ENCODE measurements around the gene WLS.

WLS gene

DNA sequence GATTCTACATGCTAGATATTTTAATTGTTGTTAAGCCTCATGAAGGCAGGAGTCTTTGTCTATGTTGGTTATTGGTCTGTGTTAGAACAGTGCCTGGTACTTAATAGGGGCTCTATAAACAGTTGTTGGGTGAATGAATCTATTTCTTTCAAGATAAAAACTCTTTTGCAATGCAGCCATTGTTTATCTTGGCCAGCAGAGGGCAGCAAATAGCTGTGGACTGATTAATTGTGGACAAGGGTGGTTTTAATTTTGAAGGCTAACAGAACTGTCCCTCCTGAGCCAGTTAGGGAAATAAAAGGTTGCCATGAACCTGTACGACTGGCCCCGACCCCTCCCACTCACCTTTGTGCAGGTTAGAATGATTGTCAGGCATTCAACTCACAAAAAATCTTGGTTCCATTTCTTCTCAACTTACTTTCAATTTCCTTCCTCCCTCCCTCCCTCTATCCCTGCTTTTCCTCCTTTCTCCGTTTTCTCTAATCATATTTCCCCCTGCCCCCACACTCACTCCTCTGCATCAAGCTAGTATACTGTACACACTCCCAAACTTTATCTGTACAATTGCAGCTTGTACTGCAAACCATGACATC is 115.6 kb downstream of the WLS start:
- TF ChIP-seq, protein P1, sequence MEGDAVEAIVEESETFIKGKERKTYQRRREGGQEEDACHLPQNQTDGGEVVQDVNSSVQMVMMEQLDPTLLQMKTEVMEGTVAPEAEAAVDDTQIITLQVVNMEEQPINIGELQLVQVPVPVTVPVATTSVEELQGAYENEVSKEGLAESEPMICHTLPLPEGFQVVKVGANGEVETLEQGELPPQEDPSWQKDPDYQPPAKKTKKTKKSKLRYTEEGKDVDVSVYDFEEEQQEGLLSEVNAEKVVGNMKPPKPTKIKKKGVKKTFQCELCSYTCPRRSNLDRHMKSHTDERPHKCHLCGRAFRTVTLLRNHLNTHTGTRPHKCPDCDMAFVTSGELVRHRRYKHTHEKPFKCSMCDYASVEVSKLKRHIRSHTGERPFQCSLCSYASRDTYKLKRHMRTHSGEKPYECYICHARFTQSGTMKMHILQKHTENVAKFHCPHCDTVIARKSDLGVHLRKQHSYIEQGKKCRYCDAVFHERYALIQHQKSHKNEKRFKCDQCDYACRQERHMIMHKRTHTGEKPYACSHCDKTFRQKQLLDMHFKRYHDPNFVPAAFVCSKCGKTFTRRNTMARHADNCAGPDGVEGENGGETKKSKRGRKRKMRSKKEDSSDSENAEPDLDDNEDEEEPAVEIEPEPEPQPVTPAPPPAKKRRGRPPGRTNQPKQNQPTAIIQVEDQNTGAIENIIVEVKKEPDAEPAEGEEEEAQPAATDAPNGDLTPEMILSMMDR (IDR thresholded peaks at IDR 0.05; ENCODE audit: low read depth, low read length): peak; percentile 73
- DNase-seq (ENCODE audit: extremely low read depth, low read depth): no peak

DNA sequence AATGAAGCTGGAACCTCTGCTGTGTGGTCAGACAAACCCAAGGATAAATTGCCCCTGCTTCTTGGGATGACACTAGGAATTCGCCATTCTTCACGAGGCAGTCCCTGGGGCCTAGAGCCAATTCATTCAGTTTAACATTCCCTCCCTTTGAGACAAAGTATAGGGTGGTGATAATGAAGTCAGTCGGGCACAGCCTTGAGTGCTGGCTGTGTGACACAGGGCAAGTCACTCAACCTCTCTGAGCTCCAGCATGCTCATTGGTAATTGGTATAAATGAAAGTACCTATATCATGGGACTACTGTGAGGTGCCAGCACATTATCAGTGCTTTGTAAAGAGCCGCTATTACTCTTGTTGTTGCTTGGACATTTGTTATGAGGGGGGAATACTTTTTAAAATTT is 117.0 kb downstream of the WLS start:
- TF ChIP-seq, protein P1 (IDR thresholded peaks at IDR 0.05; ENCODE audit: low read depth, low read length): no peak
- DNase-seq (ENCODE audit: extremely low read depth, low read depth): no peak

DNA sequence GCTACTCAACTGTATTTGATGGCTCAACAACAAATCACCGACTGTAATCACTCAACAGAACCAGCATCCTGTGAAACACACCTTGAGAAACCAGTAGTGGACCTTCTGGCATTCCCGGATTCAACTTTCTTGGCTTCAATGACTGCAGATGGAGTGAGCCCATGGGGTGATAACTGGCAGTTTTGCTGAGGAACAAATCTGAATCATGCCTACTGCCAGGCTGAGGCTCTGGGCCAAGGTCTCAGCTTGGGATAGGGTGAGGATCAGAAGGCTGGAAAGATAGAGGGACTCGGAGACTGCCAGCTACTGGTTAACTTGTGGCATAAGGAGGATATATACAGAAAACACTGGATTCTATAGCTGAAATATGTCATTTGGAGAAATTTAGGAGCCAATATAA is 118.4 kb downstream of the WLS start:
- DNase-seq (ENCODE audit: extremely low read depth, low read depth): no peak
- TF ChIP-seq, protein P1 (IDR thresholded peaks at IDR 0.05; ENCODE audit: low read depth, low read length): no peak

DNA sequence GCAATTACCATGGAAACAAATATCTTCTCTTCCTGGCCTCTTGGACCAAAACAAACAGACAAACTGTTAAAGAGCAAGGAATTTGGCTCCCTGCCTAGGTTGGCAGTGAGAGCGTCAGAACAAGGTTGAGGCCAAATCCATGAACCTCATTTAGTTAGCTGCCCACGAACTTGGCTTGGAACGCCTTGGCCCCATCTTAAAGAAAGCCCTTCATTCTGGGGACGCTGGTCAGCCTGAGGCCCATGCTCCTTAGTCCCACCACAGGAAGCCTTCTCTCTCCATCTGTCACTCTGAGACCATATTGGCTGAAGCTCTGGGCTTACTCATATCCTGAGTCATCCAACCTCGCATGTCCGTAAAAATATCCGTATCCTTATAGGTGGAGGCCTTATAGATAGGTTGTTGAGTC is 119.5 kb downstream of the WLS start:
- DNase-seq (ENCODE audit: extremely low read depth, low read depth): peak; percentile 56

DNA sequence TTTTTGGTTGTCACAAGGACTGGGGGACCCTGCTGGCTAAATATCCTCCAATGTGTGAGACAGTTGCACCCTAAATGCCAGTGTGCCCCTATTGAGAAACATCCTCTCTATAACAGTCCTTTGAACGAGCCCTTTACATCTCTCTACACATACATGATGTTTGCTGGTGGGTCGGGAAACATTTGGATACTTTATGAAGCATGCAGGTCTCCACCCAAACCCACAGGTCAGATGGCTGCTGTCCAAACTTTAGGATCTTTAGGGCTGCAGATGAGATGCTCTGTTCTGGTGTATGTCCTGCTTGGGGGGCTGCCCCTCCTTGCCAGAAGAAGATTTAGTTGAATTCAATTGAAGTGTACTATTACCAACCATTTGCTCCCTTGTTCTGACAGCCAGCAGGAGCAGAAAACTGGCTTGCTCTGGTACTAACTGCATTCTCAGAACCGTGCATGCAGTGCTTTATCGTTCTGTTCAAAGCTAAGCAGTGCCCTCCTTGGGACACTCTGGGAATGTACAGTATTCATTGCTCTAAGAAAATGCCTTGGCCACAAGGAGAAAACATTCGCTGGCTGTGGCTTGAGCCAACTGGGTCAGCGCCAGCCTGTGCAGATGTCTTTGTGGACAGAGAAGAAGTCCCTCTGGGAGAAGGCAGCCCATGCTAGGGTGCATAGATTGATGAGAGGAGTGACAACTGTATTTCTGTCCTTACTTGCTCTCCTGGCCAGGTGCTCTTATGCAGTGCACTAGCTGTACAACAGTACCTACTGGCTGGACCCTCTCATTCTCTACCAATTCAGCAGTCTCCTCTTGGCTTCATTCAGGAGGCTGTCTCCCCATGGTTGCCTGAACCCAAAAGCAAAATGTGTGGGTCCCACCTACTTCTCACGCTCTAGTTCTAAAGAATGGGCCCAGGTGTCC is 120.5 kb downstream of the WLS start:
- TF ChIP-seq, protein P1 (IDR thresholded peaks at IDR 0.05; ENCODE audit: low read depth, low read length): peak; percentile 81

More for the DNA sequence above, 119.5 kb downstream of the WLS start:
- TF ChIP-seq, protein P1 (IDR thresholded peaks at IDR 0.05; ENCODE audit: low read depth, low read length): no peak

DNA sequence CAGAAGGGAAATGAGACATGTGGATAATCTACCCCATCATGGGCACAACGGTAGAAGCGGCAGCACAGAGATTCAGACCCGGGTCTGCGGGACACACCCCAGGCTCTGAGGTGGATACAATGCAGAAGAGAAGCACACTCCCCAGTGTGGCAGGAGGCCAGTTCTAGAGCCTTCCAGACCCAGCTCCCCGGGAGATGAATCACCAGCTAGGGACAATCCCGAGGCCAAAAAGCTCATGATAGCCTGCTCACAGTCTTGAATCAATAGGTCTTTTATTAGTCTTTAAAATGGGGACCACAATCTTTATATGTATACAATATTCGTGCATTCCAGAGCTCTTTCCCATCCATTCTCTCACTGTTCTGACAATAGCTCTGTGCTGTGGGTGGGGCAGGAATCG is 124.6 kb downstream of the WLS start:
- TF ChIP-seq, protein P1 (IDR thresholded peaks at IDR 0.05; ENCODE audit: low read depth, low read length): no peak
- no peak for DNase-seq (ENCODE audit: extremely low read depth, low read depth)

More for the DNA sequence above, 120.5 kb downstream of the WLS start:
- DNase-seq (ENCODE audit: extremely low read depth, low read depth): peak; percentile 74
